K562 (cell line): ENCODE results near the gene GRIK5. TPM values are rescaled to one million over a fixed set of nuclear protein-coding genes. Genes with fewer than 3 reads are reported as not detected.

Source experiments
- CBFA2T2 ChIP-seq: fragments of 450-650 bp; conservative IDR thresholded peaks from 2 replicates; pipeline ENCODE4 v1.6.1; 2017; ENCODE audit warnings: mild to moderate bottlenecking
- CBFB ChIP-seq: sonication (generic); formaldehyde crosslinking; IDR thresholded peaks from 2 replicates; pipeline ENCODE4 v1.4.0; 2020; ENCODE audit warnings: mild to moderate bottlenecking, missing genetic modification reagents
- CC2D1A ChIP-seq: fragments of 450-650 bp; IDR thresholded peaks from 2 replicates; pipeline ENCODE4 v1.6.1; 2017; ENCODE audit warnings: mild to moderate bottlenecking
- ILF3 ChIP-seq: fragments of 450-650 bp; IDR thresholded peaks from 2 replicates; pipeline ENCODE4 v1.6.1; 2018; ENCODE audit warnings: antibody characterized with exemption, mild to moderate bottlenecking, moderate library complexity, borderline replicate concordance
- JUNB ChIP-seq: fragments of 450-650 bp; formaldehyde crosslinking; conservative IDR thresholded peaks from 2 replicates; pipeline ENCODE4 v1.4.0; 2020; ENCODE audit warnings: mild to moderate bottlenecking
- JUND ChIP-seq, 2 experiments: IDR thresholded peaks; 2 replicates in 1 of 2; 3 replicates in 1 of 2; pipeline ENCODE4 v1.6.1; 2011; ENCODE audit warnings: borderline replicate concordance in 2 of 2, low read depth in 2 of 2, low read length in 2 of 2, improper control_type of control experiment in 1 of 2, missing biosample characterization in 1 of 2, missing genetic modification characterization in 1 of 2, missing genetic modification reagents in 1 of 2
- MAFG ChIP-seq: fragments of 450-650 bp; conservative IDR thresholded peaks from 2 replicates; pipeline ENCODE4 v1.6.1; 2016; ENCODE audit warnings: missing genetic modification characterization, missing compliant biosample characterization
- SAFB2 ChIP-seq: fragments of 200-400 bp; formaldehyde crosslinking; IDR thresholded peaks from 2 replicates; pipeline ENCODE4 v1.6.1; 2018; ENCODE audit warnings: borderline replicate concordance, low read length, low read depth, moderate library complexity; ENCODE audit not compliant: severe bottlenecking
- SMARCA4 ChIP-seq: fragments of 450-650 bp; IDR thresholded peaks from 2 replicates; pipeline ENCODE4 v1.6.1; 2016
- TAL1 ChIP-seq: fragments of 450-650 bp; IDR thresholded peaks from 2 replicates; pipeline ENCODE4 v1.6.1; 2016; ENCODE audit warnings: mild to moderate bottlenecking
- THRB ChIP-seq: fragments of 450-650 bp; formaldehyde crosslinking; conservative IDR thresholded peaks from 2 replicates; pipeline ENCODE4 v1.4.0; 2022; ENCODE audit warnings: mild to moderate bottlenecking, missing genetic modification characterization
- XRCC4 ChIP-seq: IDR thresholded peaks from one replicate; pipeline ENCODE4 v1.6.1; 2011; ENCODE audit not compliant: insufficient read depth, insufficient read length; ENCODE audit errors: extremely low read depth
- ZBTB8A ChIP-seq: fragments of 450-650 bp; IDR thresholded peaks from 2 replicates; pipeline ENCODE4 v1.6.1; 2018; ENCODE audit warnings: mild to moderate bottlenecking, moderate library complexity; ENCODE audit not compliant: partially characterized antibody
- ZFP1 ChIP-seq: fragments of 450-650 bp; formaldehyde crosslinking; IDR thresholded peaks from 2 replicates; pipeline ENCODE4 v1.4.0; 2020; ENCODE audit warnings: mild to moderate bottlenecking, mixed read lengths
- ZNF324 ChIP-seq: fragments of 250-450 bp; sonication (Bioruptor Pico); IDR thresholded peaks from 2 replicates; pipeline ENCODE4 v1.4.0; 2020; ENCODE audit warnings: mild to moderate bottlenecking
- ZNF785 ChIP-seq: fragments of 250-450 bp; sonication (Bioruptor Pico); IDR thresholded peaks from 2 replicates; pipeline ENCODE4 v1.4.0; 2020; ENCODE audit warnings: mild to moderate bottlenecking
- ZSCAN29 ChIP-seq: fragments of 450-650 bp; IDR thresholded peaks from 2 replicates; pipeline ENCODE4 v1.6.1; 2017
- polyA plus RNA-seq, 8 experiments: library from polyadenylated mRNA; depleted of rRNA in 4 of 8; stranded (reverse) in 5 of 8; unstranded in 3 of 8; fragments of >200 nt; fragmentation: Nextera tagmentation in 2 of 8; fragmentation: Illumina TruSeq in 1 of 8; extraction: Ambion mirVana in 2 of 8; extraction: Trizol in 1 of 8; gene quantifications; 2 replicates each; pipeline versions ENCODE4 v1.2.1 to v1.2.3, GENCODE V29; 2011 to 2014; ENCODE audit warnings: inconsistent platforms in 1 of 8, missing spikeins in 1 of 8
- total RNA-seq, 7 experiments: library from RNA; depleted of rRNA in 6 of 7; stranded (reverse); fragments of >200 nt in 6 of 7; fragmentation: Illumina TruSeq in 2 of 7; extraction: Trizol in 2 of 7; gene quantifications; 2 replicates each; pipeline versions ENCODE4 v1.2.1 to v1.2.3, GENCODE V29; 2011 to 2021; ENCODE audit warnings: low replicate concordance in 1 of 7
- TF ChIP-seq, protein P1 (sequence below): fragments of 150-350 bp; IDR thresholded peaks from 2 replicates; pipeline ENCODE4 v1.6.1; 2014; ENCODE audit warnings: low read depth, mild to moderate bottlenecking, low read length, borderline replicate concordance
- TF ChIP-seq, protein P2 (sequence below): sonication (generic); formaldehyde crosslinking; IDR thresholded peaks from 2 replicates; pipeline ENCODE4 v1.9.0; 2022; ENCODE audit warnings: mild to moderate bottlenecking, missing genetic modification reagents
- TF ChIP-seq, protein P3 (sequence below): IDR thresholded peaks from 3 replicates; pipeline ENCODE4 v1.6.1; 2011; ENCODE audit warnings: borderline replicate concordance, mild to moderate bottlenecking; ENCODE audit not compliant: insufficient read length, insufficient read depth

The GRIK5 gene
- total and polyA plus RNA-seq, 9 of the 15 experiments (the other 6 are each of a cell fraction or from before 2014, with no cell fraction given): 0.04 to 0.55 (median 0.27) TPM; not detected in 2

DNA sequence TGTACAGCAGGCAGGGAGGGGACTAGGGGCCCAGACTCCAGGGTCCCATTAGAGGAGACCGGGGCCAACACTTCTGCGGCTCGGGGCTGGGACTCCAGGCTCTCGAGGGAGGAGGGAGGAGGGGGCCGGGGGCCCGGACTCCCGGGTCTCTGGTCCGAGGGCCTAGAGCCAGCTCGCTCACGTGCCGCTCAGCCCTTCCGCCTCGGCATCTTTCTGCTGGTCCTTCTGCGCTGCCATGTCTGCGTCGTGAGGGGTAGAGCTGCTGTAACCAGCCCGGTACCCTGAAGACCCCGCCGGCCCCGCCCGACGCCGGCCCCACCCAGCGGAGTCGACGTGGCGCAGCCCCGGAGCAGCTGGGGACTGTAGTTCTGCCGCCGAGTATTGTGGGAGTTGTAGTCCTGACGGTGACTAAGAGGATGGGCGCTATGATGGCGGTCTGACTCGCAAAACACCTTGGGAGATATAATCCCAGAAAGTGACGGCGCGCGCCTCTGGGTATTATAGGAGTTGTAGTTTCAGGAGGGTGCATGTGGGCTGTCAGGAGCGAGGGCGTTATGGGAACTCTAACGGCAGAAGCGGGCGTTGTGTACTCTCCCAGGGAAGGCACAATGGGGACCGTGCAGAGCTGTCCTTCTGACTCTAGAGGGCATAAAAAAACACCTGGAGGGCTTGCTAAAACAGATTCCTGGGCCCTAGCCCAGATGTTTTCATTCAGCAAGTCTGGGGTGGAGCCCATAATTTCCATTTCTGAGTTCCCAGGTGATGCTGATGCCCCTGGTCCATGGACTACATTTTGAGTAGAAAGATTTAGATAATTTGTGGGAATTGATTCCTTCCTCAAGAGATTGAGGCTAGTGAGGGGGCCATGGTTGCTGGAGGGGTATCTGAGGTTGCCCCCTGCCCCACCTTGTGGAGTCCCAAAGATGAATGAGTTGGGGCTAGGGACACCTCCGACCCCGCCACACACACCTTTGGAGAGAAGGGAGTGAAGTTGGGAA is 110.7 kb downstream of the GRIK5 start, which contains the start of gene RABAC1 (continued):
- TF ChIP-seq, protein P1, sequence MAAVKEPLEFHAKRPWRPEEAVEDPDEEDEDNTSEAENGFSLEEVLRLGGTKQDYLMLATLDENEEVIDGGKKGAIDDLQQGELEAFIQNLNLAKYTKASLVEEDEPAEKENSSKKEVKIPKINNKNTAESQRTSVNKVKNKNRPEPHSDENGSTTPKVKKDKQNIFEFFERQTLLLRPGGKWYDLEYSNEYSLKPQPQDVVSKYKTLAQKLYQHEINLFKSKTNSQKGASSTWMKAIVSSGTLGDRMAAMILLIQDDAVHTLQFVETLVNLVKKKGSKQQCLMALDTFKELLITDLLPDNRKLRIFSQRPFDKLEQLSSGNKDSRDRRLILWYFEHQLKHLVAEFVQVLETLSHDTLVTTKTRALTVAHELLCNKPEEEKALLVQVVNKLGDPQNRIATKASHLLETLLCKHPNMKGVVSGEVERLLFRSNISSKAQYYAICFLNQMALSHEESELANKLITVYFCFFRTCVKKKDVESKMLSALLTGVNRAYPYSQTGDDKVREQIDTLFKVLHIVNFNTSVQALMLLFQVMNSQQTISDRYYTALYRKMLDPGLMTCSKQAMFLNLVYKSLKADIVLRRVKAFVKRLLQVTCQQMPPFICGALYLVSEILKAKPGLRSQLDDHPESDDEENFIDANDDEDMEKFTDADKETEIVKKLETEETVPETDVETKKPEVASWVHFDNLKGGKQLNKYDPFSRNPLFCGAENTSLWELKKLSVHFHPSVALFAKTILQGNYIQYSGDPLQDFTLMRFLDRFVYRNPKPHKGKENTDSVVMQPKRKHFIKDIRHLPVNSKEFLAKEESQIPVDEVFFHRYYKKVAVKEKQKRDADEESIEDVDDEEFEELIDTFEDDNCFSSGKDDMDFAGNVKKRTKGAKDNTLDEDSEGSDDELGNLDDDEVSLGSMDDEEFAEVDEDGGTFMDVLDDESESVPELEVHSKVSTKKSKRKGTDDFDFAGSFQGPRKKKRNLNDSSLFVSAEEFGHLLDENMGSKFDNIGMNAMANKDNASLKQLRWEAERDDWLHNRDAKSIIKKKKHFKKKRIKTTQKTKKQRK: no peak
- TF ChIP-seq CBFB (CRISPR knock-in tag) (0 out of 2 replicates have a peak, but pooled peaks have one; percentile 64), ZSCAN29 (no peak), JUNB (CRISPR knock-in tag) (no peak), JUND (IDR thresholded peaks at IDR 0.05; ENCODE audit: borderline replicate concordance, low read depth, low read length) (peak; percentile 64), JUND (tag; IDR thresholded peaks at IDR 0.05; ENCODE audit: borderline replicate concordance, low read depth, low read length) (peak; percentile 53; the same call in 2 of the 3 replicates), SAFB2 (no peak), ZNF785 (CRISPR knock-in tag) (no peak), CC2D1A (no peak), MAFG (tag) (no peak), ILF3 (no peak), THRB (CRISPR knock-in tag) (no peak), TAL1 (no peak), ZBTB8A (no peak), CBFA2T2 (no peak), ZFP1 (CRISPR knock-in tag) (no peak), SMARCA4 (no peak), XRCC4 (no peak), ZNF324 (no peak)
- TF ChIP-seq, protein P2, sequence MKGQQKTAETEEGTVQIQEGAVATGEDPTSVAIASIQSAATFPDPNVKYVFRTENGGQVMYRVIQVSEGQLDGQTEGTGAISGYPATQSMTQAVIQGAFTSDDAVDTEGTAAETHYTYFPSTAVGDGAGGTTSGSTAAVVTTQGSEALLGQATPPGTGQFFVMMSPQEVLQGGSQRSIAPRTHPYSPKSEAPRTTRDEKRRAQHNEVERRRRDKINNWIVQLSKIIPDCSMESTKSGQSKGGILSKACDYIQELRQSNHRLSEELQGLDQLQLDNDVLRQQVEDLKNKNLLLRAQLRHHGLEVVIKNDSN (CRISPR knock-in tag): peak; percentile 7; the same call in 1 of the 2 replicates
- TF ChIP-seq, protein P3, sequence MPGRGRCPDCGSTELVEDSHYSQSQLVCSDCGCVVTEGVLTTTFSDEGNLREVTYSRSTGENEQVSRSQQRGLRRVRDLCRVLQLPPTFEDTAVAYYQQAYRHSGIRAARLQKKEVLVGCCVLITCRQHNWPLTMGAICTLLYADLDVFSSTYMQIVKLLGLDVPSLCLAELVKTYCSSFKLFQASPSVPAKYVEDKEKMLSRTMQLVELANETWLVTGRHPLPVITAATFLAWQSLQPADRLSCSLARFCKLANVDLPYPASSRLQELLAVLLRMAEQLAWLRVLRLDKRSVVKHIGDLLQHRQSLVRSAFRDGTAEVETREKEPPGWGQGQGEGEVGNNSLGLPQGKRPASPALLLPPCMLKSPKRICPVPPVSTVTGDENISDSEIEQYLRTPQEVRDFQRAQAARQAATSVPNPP: no peak
